Globus pallidus (tissue), 1 donor: ENCODE results near the gene CPT1C.
A peak's percentile ranks its signal among the peaks of the same experiment; 100 is the strongest.

Source experiments
- DNase-seq: peaks from one replicate; pipeline ENCODE4 v3.0.0-alpha.2; 2015; ENCODE audit warnings: low spot score

The CPT1C gene

DNA sequence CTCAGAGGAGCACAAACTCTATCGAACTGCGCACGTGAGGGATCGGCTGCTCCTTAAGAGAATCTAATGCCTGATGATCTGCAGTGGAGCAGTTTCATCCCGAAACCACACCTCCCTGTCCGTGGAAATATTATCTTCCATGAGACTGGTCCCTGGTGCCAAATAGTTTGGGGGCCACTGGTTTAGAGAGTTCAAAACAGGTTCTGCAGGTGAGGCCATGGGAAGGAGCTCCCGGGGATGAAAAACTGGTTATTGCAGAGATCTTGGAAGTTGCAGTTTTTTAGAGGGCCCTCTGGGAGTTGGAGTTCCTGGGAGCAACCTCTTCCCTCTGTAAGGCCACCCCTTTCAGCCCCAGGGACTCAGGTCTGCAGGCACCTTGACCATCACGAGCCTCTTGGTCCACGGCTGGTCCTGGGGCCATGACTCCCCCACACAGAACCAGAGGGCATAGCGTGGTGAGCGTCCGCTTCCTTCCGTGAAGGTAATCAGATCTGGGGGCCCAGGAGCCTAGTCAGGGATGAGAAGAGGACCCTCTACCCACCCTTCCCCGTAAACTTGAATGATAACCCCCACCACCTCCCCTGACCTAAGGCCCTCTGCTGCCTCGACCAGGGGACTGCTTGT lies 30.5 kb upstream of the CPT1C start:
- DNase-seq, result no peak

GRCh38 chr19:49662011-49662410 lies 28.9 kb upstream of the CPT1C start:
- no peak for DNase-seq

GRCh38 chr19:49663224-49663623 lies 27.7 kb upstream of the CPT1C start:
- no peak for DNase-seq

DNA sequence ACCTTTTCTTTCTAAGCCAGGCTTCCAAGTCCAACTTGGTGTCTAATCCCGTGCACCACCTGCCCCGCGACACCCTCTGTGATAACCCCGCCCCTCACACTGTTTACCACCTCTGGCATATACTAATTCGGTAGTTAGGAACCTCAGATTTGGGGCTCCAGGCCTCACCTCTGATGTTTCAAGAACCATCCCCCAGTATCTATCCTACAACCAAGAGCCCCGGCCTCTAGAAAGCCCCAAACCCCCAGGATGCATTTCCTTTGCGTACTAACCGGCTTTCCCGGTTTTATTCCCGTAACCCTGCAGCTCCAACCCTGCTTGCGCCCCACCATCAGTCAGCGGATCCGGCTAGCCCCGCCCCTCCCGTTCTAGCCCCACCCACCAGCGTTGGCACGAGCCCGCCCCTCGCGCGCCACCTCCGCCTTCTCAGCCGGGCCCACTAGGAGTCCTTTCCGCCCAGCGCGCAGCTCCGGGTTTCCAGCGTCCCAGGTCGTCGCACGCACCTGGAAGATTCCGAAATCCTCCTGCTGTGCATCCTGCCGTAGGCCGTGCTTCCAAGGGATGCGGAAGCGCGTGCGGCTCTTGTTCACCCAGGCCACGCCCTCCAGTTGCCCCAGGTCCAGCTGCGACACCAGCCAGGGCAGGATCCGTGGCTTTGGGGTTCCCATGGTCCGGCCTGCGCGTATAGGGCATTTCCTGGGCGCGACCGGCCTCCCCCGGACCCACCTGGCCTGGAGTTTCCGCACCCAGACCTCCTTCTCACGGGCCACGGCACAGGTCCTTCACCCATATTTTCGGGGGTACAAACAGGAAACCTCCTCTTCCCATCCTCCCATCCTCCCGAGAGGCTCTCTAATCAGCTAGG lies 26.5 kb upstream of the CPT1C start:
- DNase-seq, result peak; percentile 82

DNA sequence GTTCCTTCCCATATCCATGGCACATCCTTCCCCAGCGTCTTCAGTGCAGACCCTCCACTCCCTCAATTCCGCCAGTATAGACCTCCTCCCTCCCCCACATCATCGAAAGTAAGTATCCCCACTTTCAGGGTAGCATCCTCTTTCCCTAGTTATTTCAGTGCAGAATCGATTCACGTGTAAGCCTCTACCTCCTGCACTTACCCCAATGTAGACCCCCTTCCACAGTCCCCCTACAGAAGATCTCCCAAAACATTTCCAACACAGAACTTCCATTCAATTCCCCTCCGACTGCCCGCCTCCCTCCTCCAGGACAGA lies 25.9 kb upstream of the CPT1C start:
- no peak for DNase-seq

DNA sequence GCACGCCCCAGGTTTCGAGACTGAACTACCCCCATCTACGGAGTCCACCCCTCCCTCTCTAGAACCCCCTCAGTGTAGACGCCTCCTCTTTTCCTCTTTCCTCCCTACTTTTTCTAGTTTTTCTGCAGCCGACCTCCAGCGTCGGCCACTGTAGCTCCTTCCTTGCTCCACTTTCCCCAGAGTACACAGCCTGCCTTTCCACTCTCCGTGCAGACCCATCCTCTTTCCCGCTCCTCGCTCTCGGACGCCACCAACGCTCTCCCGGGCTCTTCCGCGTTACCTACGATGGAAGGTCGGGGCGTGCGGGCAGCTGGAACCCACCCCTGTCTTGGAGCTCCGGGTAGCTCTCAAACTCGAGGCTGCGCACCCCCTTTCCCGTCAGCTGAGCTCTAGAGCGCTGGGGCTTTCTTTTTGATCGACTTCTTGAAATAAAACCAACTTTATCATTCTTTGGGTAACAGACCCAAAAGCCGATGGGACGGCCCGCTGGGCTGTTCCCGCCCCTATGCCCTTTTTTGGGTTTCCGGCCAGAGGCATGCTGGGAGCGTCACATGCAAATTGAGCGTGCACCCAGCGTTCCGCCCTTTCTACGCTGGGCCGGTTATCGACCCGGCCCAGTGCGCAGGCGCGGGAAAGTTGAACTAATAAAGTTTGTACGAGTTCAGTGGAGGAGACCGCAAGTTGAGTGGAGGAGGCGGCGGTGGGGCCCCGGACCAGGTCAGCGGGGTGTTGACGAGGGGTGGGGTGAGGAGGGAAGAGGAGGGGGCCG lies 25.4 kb upstream of the CPT1C start, which contains the start of the genes BCL2L12 and IRF3:
BCL2L12 (plus strand) TSS at position 583 of the 769 bp plus-strand sequence. CDS start 760 bp downstream, outside the sequence.
IRF3 (minus strand) TSS at position 507 of the 769 bp plus-strand sequence. CDS start 1,019 bp downstream, outside the sequence.
- DNase-seq, result peak; percentile 93

- no peak for DNase-seq
Measured at GRCh38 chr19:49666120-49666444, 24.8 kb upstream of the CPT1C start.

- no peak for DNase-seq
Measured at GRCh38 chr19:49667473-49667872, 23.4 kb upstream of the CPT1C start.

- DNase-seq, result no peak
Measured at GRCh38 chr19:49669516-49669915, 21.4 kb upstream of the CPT1C start.

DNA sequence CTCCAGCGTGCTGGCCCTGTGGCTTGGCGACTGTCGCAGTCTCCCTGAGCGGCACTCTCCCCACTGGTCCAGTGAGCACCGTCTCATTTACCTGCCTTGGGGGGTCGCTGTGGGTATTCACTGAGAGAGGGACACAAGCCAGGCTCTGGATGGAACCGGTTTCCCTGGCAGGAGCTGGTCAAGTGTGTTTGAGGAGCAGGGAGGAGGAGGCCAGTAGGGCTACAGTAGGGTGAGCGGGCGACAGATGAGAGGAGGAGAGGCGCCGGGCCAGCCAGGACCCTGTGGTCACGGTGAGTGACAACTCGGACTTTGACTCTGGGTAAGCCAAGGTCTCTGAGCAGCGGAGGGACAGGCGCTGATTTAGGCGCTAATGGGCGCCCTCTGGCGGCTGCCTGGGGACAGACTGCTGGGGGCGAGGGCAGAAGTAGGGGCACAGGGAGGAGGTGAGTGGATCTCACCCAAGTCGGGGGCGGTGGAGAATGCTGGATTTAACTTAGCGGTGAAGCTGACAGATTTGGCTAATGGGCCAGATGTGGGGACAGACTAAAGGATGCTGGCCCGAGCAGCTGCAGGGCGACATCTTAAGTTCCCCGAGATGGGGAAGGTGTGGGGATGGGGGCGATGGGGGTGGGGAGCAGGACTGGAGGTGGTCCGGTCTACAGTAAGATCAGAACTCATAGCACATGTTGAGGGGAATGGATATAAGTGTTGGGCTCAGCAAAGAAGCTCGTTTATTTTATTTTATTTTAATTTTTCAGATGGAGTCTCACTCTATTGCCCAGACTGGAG lies 18.6 kb upstream of the CPT1C start:
- DNase-seq, result peak; percentile 73

GRCh38 chr19:49676136-49676783 lies 14.7 kb upstream of the CPT1C start:
- DNase-seq, result no peak

DNA sequence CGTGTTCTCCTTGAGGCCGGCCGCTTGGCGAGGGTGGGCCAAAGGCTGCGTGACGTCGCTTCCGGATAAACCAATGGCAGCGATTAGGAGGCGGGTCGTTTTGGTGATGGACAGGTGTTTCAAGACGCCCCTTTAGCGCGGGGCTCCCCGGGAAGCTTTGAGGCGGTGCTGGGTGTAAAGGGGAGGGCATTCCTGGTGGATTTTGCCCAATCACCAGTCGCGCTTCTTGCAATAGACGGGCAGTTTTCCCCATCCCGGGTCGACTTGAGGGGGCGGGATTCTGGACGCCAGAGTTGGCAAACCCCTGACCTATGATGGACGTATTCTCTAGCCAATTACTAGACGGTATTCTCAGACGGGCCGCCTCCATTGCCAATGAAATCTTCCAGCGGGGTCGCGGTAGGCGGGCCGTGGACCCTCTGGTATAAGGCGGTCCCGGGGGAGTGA lies 14.1 kb upstream of the CPT1C start:
- peak; percentile 100 for DNase-seq

- no peak for DNase-seq
Measured at GRCh38 chr19:49677231-49677900, 13.6 kb upstream of the CPT1C start, which contains the start of gene PRMT1. PRMT1 (plus strand) TSS chr19:49677271; CDS start chr19:49677281, 10 bp downstream.

DNA sequence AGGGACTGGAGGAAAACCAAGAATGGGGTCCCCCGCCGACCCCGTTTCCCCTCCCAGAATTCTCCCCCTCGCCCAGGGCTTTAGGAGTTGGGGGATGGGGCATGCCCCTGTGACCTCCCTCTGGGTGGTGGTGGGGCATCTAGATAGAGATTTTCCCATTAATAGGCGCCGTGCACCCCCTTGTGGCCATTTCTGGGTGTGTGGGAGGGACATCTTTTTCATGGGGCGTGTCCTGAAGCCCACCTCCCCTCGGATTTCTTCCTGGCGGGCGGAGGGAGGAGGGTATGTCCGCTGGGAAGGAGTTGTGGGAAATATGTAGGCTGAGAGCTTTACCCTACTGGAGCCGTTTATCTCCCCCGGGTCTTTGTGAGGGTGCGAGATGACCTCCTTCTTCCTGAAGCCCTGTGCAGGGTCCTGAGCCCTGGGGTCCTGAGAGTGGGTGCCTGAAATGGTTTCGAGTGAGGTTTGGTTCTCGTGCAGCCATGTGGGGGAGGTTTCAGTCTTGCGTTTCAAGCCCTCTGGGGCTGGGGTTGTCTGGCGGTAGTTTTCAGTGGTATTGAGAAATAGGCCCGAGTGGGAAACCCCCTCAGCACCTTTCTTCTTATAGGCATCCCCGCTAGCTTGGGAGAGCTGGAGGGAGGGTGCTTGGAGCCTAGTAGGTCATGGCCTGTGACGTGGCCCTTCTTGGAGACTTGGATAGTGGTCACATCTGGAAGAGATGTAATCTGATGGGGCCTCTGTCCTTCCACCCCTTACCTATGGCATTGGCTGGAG lies 12.8 kb upstream of the CPT1C start:
- DNase-seq, result no peak

DNA sequence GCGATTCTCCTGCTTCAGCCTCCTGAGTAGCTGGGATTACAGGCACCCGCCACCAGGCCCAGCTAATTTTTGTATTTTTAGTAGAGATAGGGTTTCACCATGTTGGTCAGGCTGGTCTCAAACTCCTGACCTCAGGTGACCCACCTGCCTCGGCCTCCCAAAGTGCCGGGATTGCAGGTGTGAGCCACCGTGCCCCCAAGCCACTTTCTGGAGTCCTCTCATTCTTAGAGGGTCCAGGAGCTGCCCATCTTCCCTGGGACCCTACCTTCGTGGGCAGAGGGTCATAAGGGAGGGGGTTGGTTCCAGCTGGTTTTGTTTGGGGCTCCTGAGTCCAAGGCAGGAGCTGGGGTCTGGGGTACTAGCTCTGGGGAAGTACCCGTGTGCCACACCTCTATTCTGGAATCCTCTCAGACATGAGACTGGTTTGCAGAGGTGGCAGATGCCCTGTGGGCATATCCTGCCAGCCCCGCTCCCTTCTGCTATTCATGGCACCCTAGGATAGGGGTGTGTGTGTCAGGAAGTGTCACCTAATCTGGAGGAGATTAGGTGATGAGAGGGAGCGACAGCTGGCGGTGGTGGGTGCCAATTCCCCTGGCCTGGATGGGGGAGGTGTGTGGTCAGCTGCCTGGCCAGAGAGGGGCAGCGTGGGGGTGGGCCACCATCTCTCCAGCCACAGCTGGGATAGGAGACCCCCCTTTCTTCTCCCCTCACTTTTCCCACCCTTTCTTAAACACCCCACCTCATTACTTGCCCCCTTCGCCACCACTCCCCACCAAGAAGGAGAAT lies 11.7 kb upstream of the CPT1C start:
- DNase-seq, result no peak

GRCh38 chr19:49679771-49680413 lies 11.0 kb upstream of the CPT1C start:
- no peak for DNase-seq

GRCh38 chr19:49680421-49681351 lies 10.2 kb upstream of the CPT1C start:
- DNase-seq, result peak; percentile 84
